Left lung (tissue), 10 donors: ENCODE results near the gene VPS41. TPM values are rescaled to one million over a fixed set of nuclear protein-coding genes. Genes with fewer than 3 reads are reported as not detected.
A peak's percentile ranks its signal among the peaks of the same experiment; 100 is the strongest.

Experiments used
- ATAC-seq: fragments of 200-7000 bp; cut with Tn5 transposase; one replicate; pipeline ENCODE4 v1.9.1; 2020; ENCODE audit warnings: moderate library complexity
- DNase-seq, 4 donors: peaks; one replicate each; pipeline ENCODE4 v3.0.0-alpha.2; 2013 to 2020
- H3K27ac ChIP-seq, 2 donors: fragments of 200-600 bp; sonication (generic) in 1 of 2; one replicate each; pipeline versions ENCODE4 v1.5.0 to v1.8.0; 2020 to 2021
- H3K27me3 ChIP-seq, 2 donors: fragments of 200-600 bp; sonication (generic) in 1 of 2; one replicate each; pipeline versions ENCODE4 v1.5.0 to v1.8.0; 2020 to 2021
- H3K36me3 ChIP-seq, 2 donors: fragments of 200-600 bp; sonication (generic) in 1 of 2; one replicate each; pipeline versions ENCODE4 v1.5.0 to v1.8.0; 2020 to 2021
- H3K4me1 ChIP-seq, 2 donors: fragments of 200-600 bp; one replicate each; pipeline ENCODE4 v1.8.0; 2021
- H3K4me3 ChIP-seq, 2 donors: fragments of 200-600 bp; sonication (generic) in 1 of 2; one replicate each; pipeline versions ENCODE4 v1.5.0 to v1.8.0; 2020 to 2021; ENCODE audit warnings: mild to moderate bottlenecking in 1 of 2
- H3K9me3 ChIP-seq, 2 donors: fragments of 200-600 bp; sonication (generic) in 1 of 2; one replicate each; pipeline versions ENCODE4 v1.5.0 to v1.8.0; 2020 to 2021
- CTCF ChIP-seq, 2 donors: fragments of 200-600 bp; sonication (generic) in 1 of 2; IDR thresholded peaks; one replicate each; pipeline versions ENCODE4 v1.5.0 to v1.8.0; 2021; ENCODE audit warnings: antibody characterized with exemption in 2 of 2
- intact Hi-C, 2 donors: fragments of 100-400 bp; cut with DNase I; formaldehyde crosslinking; loops; one replicate each; pipeline versions ENCODE4 v1.11.2 to v1.14.2; 2022
- polyA plus RNA-seq, 6 donors: library from polyadenylated mRNA; unstranded; fragments of 120-200 nt; gene quantifications; one replicate each; pipeline ENCODE4 v1.2.1, GENCODE V29; 2013; ENCODE audit not compliant: insufficient read length in 6 of 6
- total RNA-seq, 2 donors: library from RNA; stranded (reverse); fragmentation: NEBNext Ultra II Directional; extraction: Animal tissue kit (Norgen Biotek cat#: 25700); gene quantifications; one replicate each; pipeline ENCODE4 v1.2.1, GENCODE V29; 2021
- donor health status: DM: no; HTN: yes; CAD: no.
- donor health status: DM: no; HTN: no; CAD: no.

Gene VPS41
- total and polyA plus RNA-seq, 8 donors = 63.0 to 99.9 (median 82.3) TPM

- DNase-seq = peak in 2 of 4 donors; percentile 12 to 21
- H3K4me1 ChIP-seq = peaks cover 0 to 5% of the 10 kb centered on the region in 2 donors
- no peak overlapping the region for H3K4me3 ChIP-seq
- no peaks in the 10 kb centered on the region for H3K27me3 ChIP-seq
- intact Hi-C loops = no loop called here
- no peak for ATAC-seq
- H3K9me3 ChIP-seq = no peaks in the 10 kb centered on the region
- no peak for TF ChIP-seq CTCF (IDR thresholded peaks at IDR 0.05)
- no peaks in the 10 kb centered on the region for H3K36me3 ChIP-seq
- H3K27ac ChIP-seq = no peak overlapping the region
These were observed 69.1 kb downstream of the VPS41 start for GRCh38 chr7:38839851-38840250.

- intact Hi-C loops = no loop called here
- DNase-seq (no peak), ATAC-seq (no peak)
- peaks cover 0 to 5% of the 10 kb centered on the region in 2 donors for H3K4me1 ChIP-seq
- H3K27ac ChIP-seq = no peak overlapping the region
- H3K9me3 ChIP-seq = no peaks in the 10 kb centered on the region
- no peak overlapping the region for H3K4me3 ChIP-seq
- H3K36me3 ChIP-seq = no peaks in the 10 kb centered on the region
- TF ChIP-seq CTCF (IDR thresholded peaks at IDR 0.05) = no peak
- no peaks in the 10 kb centered on the region for H3K27me3 ChIP-seq
These were observed 70.1 kb downstream of the VPS41 start for GRCh38 chr7:38838725-38839385.

GRCh38 chr7:38834357-38834756, 74.6 kb downstream of the VPS41 start:
- peaks cover 0 to 7% of the 10 kb centered on the region in 2 donors for H3K36me3 ChIP-seq
- TF ChIP-seq CTCF (IDR thresholded peaks at IDR 0.05) = no peak
- H3K27me3 ChIP-seq = no peaks in the 10 kb centered on the region
- ATAC-seq (no peak), DNase-seq (no peak)
- no peak overlapping the region for H3K4me3 ChIP-seq
- H3K9me3 ChIP-seq = no peaks in the 10 kb centered on the region
- no peak overlapping the region for H3K27ac ChIP-seq
- H3K4me1 ChIP-seq = no peaks in the 10 kb centered on the region
- intact Hi-C loops = no loop called here

GRCh38 chr7:38833329-38833728, 75.7 kb downstream of the VPS41 start:
- H3K27ac ChIP-seq = no peak overlapping the region
- DNase-seq (no peak), ATAC-seq (no peak)
- no peaks in the 10 kb centered on the region for H3K27me3 ChIP-seq
- peaks cover 0 to 8% of the 10 kb centered on the region in 2 donors for H3K36me3 ChIP-seq
- H3K4me3 ChIP-seq = no peak overlapping the region
- no peak for TF ChIP-seq CTCF (IDR thresholded peaks at IDR 0.05)
- no peaks in the 10 kb centered on the region for H3K9me3 ChIP-seq
- H3K4me1 ChIP-seq = no peaks in the 10 kb centered on the region
- intact Hi-C loops = no loop called here

- DNase-seq (no peak), ATAC-seq (no peak)
- Histone ChIP-seq H3K27me3 (no peaks in the 10 kb centered on the region), H3K36me3 (peaks cover 0 to 8% of the 10 kb centered on the region in 2 donors), H3K27ac (no peak overlapping the region), H3K9me3 (no peaks in the 10 kb centered on the region), H3K4me1 (no peaks in the 10 kb centered on the region), H3K4me3 (no peak overlapping the region)
- TF ChIP-seq CTCF (IDR thresholded peaks at IDR 0.05) = no peak
- intact Hi-C loops = no loop called here
These were observed 77.6 kb downstream of the VPS41 start for GRCh38 chr7:38831259-38831996.
